Astrocyte (in vitro differentiated cells and primary cell): Measurements from ENCODE around the gene SEMA7A. TPM values are rescaled to one million over a fixed set of nuclear protein-coding genes. Genes with fewer than 3 reads are reported as not detected.

Source experiments
- DNase-seq: peaks from one replicate; pipeline ENCODE4 v3.0.0-alpha.2; 2010; ENCODE audit warnings: low read depth
- FAIRE-seq: peaks from 2 replicates; lab custom pipeline; 2011; peaks lifted over from hg19 to GRCh38; lab: Jason Lieb, UNC
- H2AFZ ChIP-seq: 2 replicates; pipeline ENCODE4 v1.6.0; 2012; ENCODE audit warnings: low read depth, low read length, inconsistent platforms
- H3K27ac ChIP-seq: 2 replicates; pipeline ENCODE4 v1.5.1; 2011; ENCODE audit warnings: low read depth, low read length, inconsistent platforms
- H3K27me3 ChIP-seq: 2 replicates; pipeline ENCODE4 v1.6.0; 2011; ENCODE audit warnings: low read length, inconsistent platforms; ENCODE audit not compliant: insufficient read depth
- H3K36me3 ChIP-seq: 2 replicates; pipeline ENCODE4 v1.5.1; 2011; ENCODE audit warnings: low read length, inconsistent platforms; ENCODE audit not compliant: insufficient read depth
- H3K4me1 ChIP-seq: 2 replicates; pipeline ENCODE4 v1.5.1; 2011; ENCODE audit warnings: low read length, inconsistent platforms; ENCODE audit not compliant: insufficient read depth
- H3K4me2 ChIP-seq: 2 replicates; pipeline ENCODE4 v1.6.0; 2012; ENCODE audit warnings: low read length, inconsistent platforms
- H3K4me3 ChIP-seq: 2 replicates; pipeline ENCODE4 v1.5.1; 2011; ENCODE audit warnings: low read depth, mild to moderate bottlenecking, low read length, inconsistent platforms; ENCODE audit not compliant: insufficient read depth
- H3K79me2 ChIP-seq: 2 replicates; pipeline ENCODE4 v1.6.0; 2012; ENCODE audit warnings: mild to moderate bottlenecking, low read length, inconsistent platforms; ENCODE audit not compliant: insufficient read depth
- H3K9ac ChIP-seq: 2 replicates; pipeline ENCODE4 v1.6.0; 2012; ENCODE audit warnings: mild to moderate bottlenecking, low read length, inconsistent platforms
- H3K9me3 ChIP-seq: 2 replicates; pipeline ENCODE4 v1.5.1; 2012; ENCODE audit warnings: low read depth, mild to moderate bottlenecking, low read length, inconsistent platforms; ENCODE audit not compliant: insufficient read depth
- H4K20me1 ChIP-seq: 2 replicates; pipeline ENCODE4 v1.6.0; 2012; ENCODE audit warnings: low read length, inconsistent platforms; ENCODE audit not compliant: insufficient read depth
- H3K27ac Mint-ChIP-seq: one replicate; pipeline ENCODE4 v1.8.0; 2021; ENCODE audit warnings: mild to moderate bottlenecking, mixed read lengths; ENCODE audit not compliant: unreplicated experiment
- H3K27me3 Mint-ChIP-seq: one replicate; pipeline ENCODE4 v1.8.0; 2021; ENCODE audit warnings: low read depth, mixed read lengths; ENCODE audit not compliant: unreplicated experiment
- H3K36me3 Mint-ChIP-seq: one replicate; pipeline ENCODE4 v1.8.0; 2021; ENCODE audit warnings: low read depth, mixed read lengths; ENCODE audit not compliant: unreplicated experiment
- H3K4me1 Mint-ChIP-seq: one replicate; pipeline ENCODE4 v1.8.0; 2021; ENCODE audit warnings: low read depth, mixed read lengths; ENCODE audit not compliant: unreplicated experiment
- H3K4me3 Mint-ChIP-seq: one replicate; pipeline ENCODE4 v1.8.0; 2021; ENCODE audit warnings: mild to moderate bottlenecking, moderate library complexity, mixed read lengths; ENCODE audit not compliant: unreplicated experiment
- H3K9me3 Mint-ChIP-seq: one replicate; pipeline ENCODE4 v1.8.0; 2021; ENCODE audit warnings: mild to moderate bottlenecking, mixed read lengths; ENCODE audit not compliant: unreplicated experiment
- CTCF ChIP-seq: IDR thresholded peaks from 2 replicates; pipeline ENCODE4 v1.5.1; 2011; ENCODE audit warnings: low read depth, mild to moderate bottlenecking, inconsistent platforms, low read length, moderate library complexity; ENCODE audit not compliant: insufficient read depth
- EZH2 ChIP-seq: IDR thresholded peaks from 2 replicates; pipeline ENCODE4 v1.6.1; 2012; ENCODE audit warnings: mild to moderate bottlenecking, low read length, inconsistent platforms; ENCODE audit not compliant: insufficient read depth
- total RNA-seq: library from RNA; stranded (reverse); gene quantifications from 2 replicates; pipeline ENCODE4 v1.2.1, GENCODE V29; 2021

Gene SEMA7A
- total RNA-seq, 1 donor from 2014 or later: 26.7 TPM

- Histone ChIP-seq H3K36me3 (peaks cover 5% of the 10 kb centered on the region), H4K20me1 (peaks cover 87% of the 10 kb centered on the region), H3K9me3 (no peaks in the 10 kb centered on the region), H3K27me3 (no peaks in the 10 kb centered on the region), H3K4me2 (peak overlapping the region; percentile 96), H2AFZ (no peak overlapping the region), H3K9ac (peak overlapping the region; percentile 87), H3K27ac (peak overlapping the region; percentile 13), H3K4me3 (peak overlapping the region; percentile 97), H3K79me2 (peaks cover 99% of the 10 kb centered on the region), H3K4me1 (peaks cover 65% of the 10 kb centered on the region)
- peaks cover 31% of the 10 kb centered on the region for H3K4me1 Mint-ChIP-seq
- DNase-seq (no peak), FAIRE-seq (no peak)
- H3K36me3 Mint-ChIP-seq: peaks cover 5% of the 10 kb centered on the region
- H3K4me3 Mint-ChIP-seq: no peak overlapping the region
- no peak overlapping the region for H3K27ac Mint-ChIP-seq
- H3K27me3 Mint-ChIP-seq: peaks cover 3% of the 10 kb centered on the region
- TF ChIP-seq EZH2 (no peak), CTCF (no peak)
- no peaks in the 10 kb centered on the region for H3K9me3 Mint-ChIP-seq
Observed at GRCh38 chr15:74428970-74429780, 4.6 kb downstream of the SEMA7A start.

GRCh38 chr15:74428442-74428787 is 5.3 kb downstream of the SEMA7A start:
- Histone ChIP-seq H3K27me3 (no peaks in the 10 kb centered on the region), H3K4me1 (peaks cover 69% of the 10 kb centered on the region), H3K4me2 (peak overlapping the region; percentile 96), H3K9ac (no peak overlapping the region), H3K79me2 (peaks cover 100% of the 10 kb centered on the region), H4K20me1 (peaks cover 95% of the 10 kb centered on the region), H3K4me3 (no peak overlapping the region), H3K36me3 (peaks cover 5% of the 10 kb centered on the region), H3K27ac (no peak overlapping the region), H2AFZ (no peak overlapping the region), H3K9me3 (no peaks in the 10 kb centered on the region)
- Mint-ChIP-seq H3K4me3 (peak overlapping the region; percentile 57), H3K27ac (no peak overlapping the region), H3K9me3 (peaks cover 3% of the 10 kb centered on the region), H3K4me1 (peaks cover 38% of the 10 kb centered on the region), H3K36me3 (peaks cover 5% of the 10 kb centered on the region), H3K27me3 (peaks cover 3% of the 10 kb centered on the region)
- no peak for FAIRE-seq
- no peak for DNase-seq
- TF ChIP-seq EZH2 (no peak), CTCF (no peak)
